Measurements from ENCODE around the gene OSBPL8.

GRCh38 chr12:76457818-76458217 is 101.8 kb downstream of the OSBPL8 start:
- TF ChIP-seq RNF2 (IDR thresholded peaks at IDR 0.05; ENCODE audit: borderline replicate concordance, low read depth, low read length, missing control alignments, poor library complexity, severe bottlenecking) (no peak), SP1 (IDR thresholded peaks at IDR 0.05; ENCODE audit: low read depth, low read length) (no peak), TAF1 (IDR thresholded peaks at IDR 0.05; ENCODE audit: low read depth, low read length) (no peak), SRF (IDR thresholded peaks at IDR 0.05; ENCODE audit: low read depth, low read length) (no peak), MAFK (IDR thresholded peaks at IDR 0.05; ENCODE audit: low read depth, low read length) (no peak), CTCF (IDR thresholded peaks at IDR 0.05; ENCODE audit: control extremely low read depth in 1 of 3, insufficient read depth in 1 of 3, low read depth in 1 of 3, low read length in 3 of 3) (no peak)

Data from H1 (cell line).